ENCODE measurements around the gene MTCP1. TPM values are rescaled to one million over a fixed set of nuclear protein-coding genes. Genes with fewer than 3 reads are reported as not detected.
A peak's percentile ranks its signal among the peaks of the same experiment; 100 is the strongest.

Gene MTCP1
- total RNA-seq, 5 donors from 2014 or later (not counting 1 experiment from before 2014, with no cell fraction given): 11.9 to 24.0 (median 19.8) TPM

DNA sequence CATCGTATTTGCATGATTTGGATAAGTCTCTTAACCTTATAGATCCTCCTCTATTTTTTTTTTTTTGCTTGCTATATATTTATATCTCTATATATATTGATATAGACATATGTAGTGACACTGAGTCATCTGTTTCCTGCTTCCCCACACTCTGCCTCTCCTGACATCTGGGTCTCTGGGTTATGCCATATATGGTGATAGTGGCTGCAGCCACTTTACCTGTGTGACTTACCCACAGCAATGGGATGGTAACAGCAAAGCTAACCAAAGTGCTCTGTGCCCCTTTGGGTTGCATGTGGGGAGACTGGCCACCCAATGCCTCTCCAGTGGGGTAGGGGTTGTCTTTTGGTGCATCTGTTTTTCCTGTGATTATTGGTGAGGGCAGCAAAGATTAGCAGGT is 14.5 kb downstream of the MTCP1 start:
- Histone ChIP-seq H3K27ac (ENCODE audit: low read length) (peak overlapping the region; percentile 41), H3K4me3 (ENCODE audit: control insufficient read depth in 1 of 2, extremely low read depth in 1 of 2, low read length in 1 of 2) (no peak overlapping the region), H3K9me3 (no peaks in the 10 kb centered on the region), H3K36me3 (ENCODE audit: control insufficient read depth in 2 of 2, extremely low read depth in 1 of 2, insufficient read depth in 1 of 2, low read length in 1 of 2) (peaks cover 0 to 9% of the 10 kb centered on the region in 2 donors), H3K27me3 (replicated peaks in 1 of 2; ENCODE audit: control insufficient read depth in 2 of 2, extremely low read depth in 1 of 2, insufficient read depth in 2 of 2, low read length in 1 of 2) (no peaks in the 10 kb centered on the region), H3K4me1 (ENCODE audit: control insufficient read depth in 1 of 2, extremely low read depth in 1 of 2, insufficient read depth in 2 of 2, low read length in 2 of 2) (peaks cover 4 to 13% of the 10 kb centered on the region in 2 experiments)
- POLR2A ChIA-PET: no interaction called here
- Mint-ChIP-seq H3K36me3 (peaks cover 17% of the 10 kb centered on the region), H3K27ac (peak overlapping the region; percentile 65 to 68), H3K4me3 (peak overlapping the region in 1 of 3 donors; percentile 51), H3K4me1 (peaks cover 19 to 30% (median 20%) of the 10 kb centered on the region in 3 donors), H3K9me3 (no peaks in the 10 kb centered on the region), H3K27me3 (peaks cover 0 to 7% of the 10 kb centered on the region in 2 donors)
- ATAC-seq (replicated peaks in 1 of 4) (peak; percentile 52 to 76 (median 64)), DNase-seq (peak in 2 of 35 experiments; percentile 4 to 16)
- no CpG with 5 or more reads among the region's 1 CpG for whole genome bisulfite sequencing (ENCODE audit: insufficient coverage)
- CTCF ChIA-PET: interaction anchor here (0.5 to 1.4 kb wide), 9 partner anchors 8 to 140 kb away, joined by 3 to 9 read pairs (median 3); partner anchors contain the start of genes BRCC3 (in 1 of the 2) and FUNDC2 (in 1 of the 2)

GRCh38 chrX:155055494-155055893 is 15.4 kb downstream of the MTCP1 start:
- Mint-ChIP-seq H3K27me3 (peaks cover 0 to 8% of the 10 kb centered on the region in 2 donors), H3K9me3 (no peaks in the 10 kb centered on the region), H3K27ac (no peak overlapping the region), H3K4me1 (peaks cover 26 to 39% (median 30%) of the 10 kb centered on the region in 3 donors), H3K36me3 (peaks cover 21% of the 10 kb centered on the region), H3K4me3 (no peak overlapping the region)
- DNase-seq (no peak), ATAC-seq (replicated peaks in 1 of 4) (no peak)
- Histone ChIP-seq H3K4me1 (ENCODE audit: control insufficient read depth in 1 of 2, extremely low read depth in 1 of 2, insufficient read depth in 2 of 2, low read length in 2 of 2) (peaks cover 4 to 13% of the 10 kb centered on the region in 2 experiments), H3K27ac (ENCODE audit: low read length) (no peak overlapping the region), H3K27me3 (replicated peaks in 1 of 2; ENCODE audit: control insufficient read depth in 2 of 2, extremely low read depth in 1 of 2, insufficient read depth in 2 of 2, low read length in 1 of 2) (no peaks in the 10 kb centered on the region), H3K36me3 (ENCODE audit: control insufficient read depth in 2 of 2, extremely low read depth in 1 of 2, insufficient read depth in 1 of 2, low read length in 1 of 2) (peaks cover 0 to 6% of the 10 kb centered on the region in 2 donors), H3K9me3 (no peaks in the 10 kb centered on the region), H3K4me3 (ENCODE audit: control insufficient read depth in 1 of 2, extremely low read depth in 1 of 2, low read length in 1 of 2) (no peak overlapping the region)
- no CpG with 5 or more reads among the region's 3 CpGs for WGBS (ENCODE audit: insufficient coverage)
- POLR2A ChIA-PET: no interaction called here
- CTCF ChIA-PET: interaction anchor here in 1 of 2 donors (0.6 to 1.4 kb wide), 3 partner anchors 7 to 135 kb away, joined by 3 to 4 read pairs (median 3); partner anchors contain the start of gene FUNDC2

DNA sequence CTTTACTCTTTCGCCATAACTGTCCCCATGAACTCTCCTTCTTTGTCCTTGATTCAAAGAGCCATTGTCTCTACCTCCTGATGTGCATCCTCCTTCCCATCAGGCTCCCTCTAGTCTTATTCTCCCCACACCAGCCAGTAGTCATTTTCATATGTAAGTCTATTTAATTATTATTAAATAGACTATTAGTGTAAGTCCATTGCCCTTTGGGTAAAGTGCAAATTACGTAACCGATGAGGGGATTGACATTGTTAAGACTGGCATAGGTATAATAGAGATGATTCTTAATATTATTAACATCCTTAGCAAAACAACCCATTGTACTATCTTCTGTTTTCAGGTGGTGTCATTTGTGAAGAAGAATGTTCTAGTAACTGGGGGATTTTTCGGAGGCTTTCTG is 16.7 kb downstream of the MTCP1 start:
- Histone ChIP-seq H3K4me3 (ENCODE audit: control insufficient read depth in 1 of 2, extremely low read depth in 1 of 2, low read length in 1 of 2) (no peak overlapping the region), H3K36me3 (ENCODE audit: control insufficient read depth in 2 of 2, extremely low read depth in 1 of 2, insufficient read depth in 1 of 2, low read length in 1 of 2) (peaks cover 0 to 6% of the 10 kb centered on the region in 2 donors), H3K27me3 (replicated peaks in 1 of 2; ENCODE audit: control insufficient read depth in 2 of 2, extremely low read depth in 1 of 2, insufficient read depth in 2 of 2, low read length in 1 of 2) (no peaks in the 10 kb centered on the region), H3K9me3 (no peaks in the 10 kb centered on the region), H3K4me1 (ENCODE audit: control insufficient read depth in 1 of 2, extremely low read depth in 1 of 2, insufficient read depth in 2 of 2, low read length in 2 of 2) (peaks cover 4 to 13% of the 10 kb centered on the region in 2 experiments), H3K27ac (ENCODE audit: low read length) (no peak overlapping the region)
- DNase-seq (no peak), ATAC-seq (replicated peaks in 1 of 4) (no peak)
- Mint-ChIP-seq H3K9me3 (no peaks in the 10 kb centered on the region), H3K4me1 (peaks cover 32 to 50% (median 42%) of the 10 kb centered on the region in 3 donors), H3K27ac (no peak overlapping the region), H3K4me3 (no peak overlapping the region), H3K27me3 (peaks cover 0 to 8% of the 10 kb centered on the region in 2 donors), H3K36me3 (peaks cover 21% of the 10 kb centered on the region)
- WGBS (ENCODE audit: insufficient coverage): no CpG with 5 or more reads among the region's 4 CpGs
- CTCF ChIA-PET: no interaction called here
- POLR2A ChIA-PET: no interaction called here

DNA sequence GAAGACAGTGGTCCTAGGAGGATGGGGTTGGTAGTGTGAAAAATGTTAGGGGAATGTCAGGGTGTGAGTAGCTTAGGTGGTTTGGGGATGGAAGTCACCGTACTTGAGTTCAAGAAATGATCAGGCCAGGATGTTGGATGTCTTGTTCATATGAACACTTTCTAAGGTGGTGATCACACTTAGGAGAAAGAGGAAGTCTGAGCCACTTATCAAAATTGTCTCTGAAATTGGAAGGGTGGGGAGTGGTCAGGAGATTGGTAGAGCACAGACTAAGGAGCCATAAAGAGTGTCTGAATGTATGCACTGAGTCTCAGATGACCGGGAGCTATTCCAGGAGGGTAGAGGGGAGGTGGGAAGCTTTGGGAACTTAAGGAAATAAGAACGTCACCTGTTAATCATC is 17.3 kb downstream of the MTCP1 start:
- DNase-seq (no peak), ATAC-seq (replicated peaks in 1 of 4) (no peak)
- no peaks in the 10 kb centered on the region for H3K9me3 Mint-ChIP-seq
- Histone ChIP-seq H3K4me3 (ENCODE audit: control insufficient read depth in 1 of 2, extremely low read depth in 1 of 2, low read length in 1 of 2) (no peak overlapping the region), H3K27me3 (replicated peaks in 1 of 2; ENCODE audit: control insufficient read depth in 2 of 2, extremely low read depth in 1 of 2, insufficient read depth in 2 of 2, low read length in 1 of 2) (no peaks in the 10 kb centered on the region), H3K27ac (ENCODE audit: low read length) (no peak overlapping the region), H3K36me3 (ENCODE audit: control insufficient read depth in 2 of 2, extremely low read depth in 1 of 2, insufficient read depth in 1 of 2, low read length in 1 of 2) (peaks cover 0 to 6% of the 10 kb centered on the region in 2 donors), H3K4me1 (ENCODE audit: control insufficient read depth in 1 of 2, extremely low read depth in 1 of 2, insufficient read depth in 2 of 2, low read length in 2 of 2) (peaks cover 4 to 15% of the 10 kb centered on the region in 2 experiments), H3K9me3 (no peaks in the 10 kb centered on the region)
- CTCF ChIA-PET: no interaction called here
- H3K4me3 Mint-ChIP-seq: no peak overlapping the region
- POLR2A ChIA-PET: no interaction called here
- WGBS (ENCODE audit: insufficient coverage): 100% methylated on average over 2 of the region's 3 CpGs
- H3K4me1 Mint-ChIP-seq: peaks cover 38 to 56% (median 48%) of the 10 kb centered on the region in 3 donors
- H3K36me3 Mint-ChIP-seq: peaks cover 21% of the 10 kb centered on the region
- peak overlapping the region in 1 of 2 donors; percentile 9 for H3K27ac Mint-ChIP-seq
- H3K27me3 Mint-ChIP-seq: peaks cover 0 to 8% of the 10 kb centered on the region in 2 donors

DNA sequence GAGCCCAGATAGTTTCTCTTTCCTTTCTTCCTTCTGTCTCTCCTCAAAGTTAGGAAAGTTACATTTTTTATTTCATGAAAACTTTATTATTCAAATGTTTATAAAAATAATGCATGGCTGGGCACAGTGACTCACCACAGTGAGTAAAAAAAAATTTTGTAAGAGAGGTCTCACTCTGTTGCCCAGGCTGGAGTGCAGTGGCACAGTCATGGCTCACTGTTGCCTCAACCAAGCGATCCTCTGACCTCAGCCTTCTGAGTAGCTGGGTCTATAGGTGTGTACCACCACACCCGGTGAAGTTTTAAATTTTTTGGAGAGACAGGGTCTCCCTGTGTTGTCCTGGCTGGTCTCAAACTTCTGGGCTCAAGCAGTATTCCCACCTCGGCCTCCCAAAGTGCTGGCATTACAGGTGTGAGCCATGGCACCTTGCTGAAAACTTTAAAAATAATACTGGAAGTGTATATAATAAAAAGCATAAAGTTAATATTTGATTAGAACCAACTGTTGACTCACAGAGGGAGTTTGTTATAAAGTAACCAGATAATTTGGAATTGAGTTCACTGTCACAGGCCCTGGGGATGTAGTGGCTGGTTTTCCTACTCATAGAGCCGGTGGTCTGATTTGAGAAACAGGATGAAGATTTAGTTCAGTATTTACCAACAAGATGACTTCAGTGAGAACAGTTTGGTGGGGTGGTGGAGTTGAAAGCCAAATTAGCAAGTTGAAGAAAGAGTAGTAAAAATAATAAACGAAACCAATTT is 18.0 kb downstream of the MTCP1 start:
- DNase-seq: no peak
- no peaks in the 10 kb centered on the region for H3K9me3 ChIP-seq
- no peak overlapping the region for H3K27ac ChIP-seq (ENCODE audit: low read length)
- H3K36me3 ChIP-seq (ENCODE audit: control insufficient read depth in 2 of 2, extremely low read depth in 1 of 2, insufficient read depth in 1 of 2, low read length in 1 of 2): peaks cover 0 to 8% of the 10 kb centered on the region in 2 donors
- Mint-ChIP-seq H3K9me3 (no peaks in the 10 kb centered on the region), H3K4me1 (peaks cover 39 to 57% (median 49%) of the 10 kb centered on the region in 3 donors), H3K4me3 (no peak overlapping the region), H3K36me3 (peaks cover 21% of the 10 kb centered on the region), H3K27me3 (peaks cover 0 to 8% of the 10 kb centered on the region in 2 donors), H3K27ac (peak overlapping the region in 1 of 2 donors; percentile 36)
- CTCF ChIA-PET: interaction anchor here in 1 of 2 donors (1.0 kb wide), 1 partner anchor 23 kb away, joined by 3 read pairs; no protein-coding TSS in a partner anchor
- WGBS (ENCODE audit: insufficient coverage): no CpG with 5 or more reads among the region's 5 CpGs
- POLR2A ChIA-PET: no interaction called here
- peaks cover 4 to 15% of the 10 kb centered on the region in 2 experiments for H3K4me1 ChIP-seq (ENCODE audit: control insufficient read depth in 1 of 2, extremely low read depth in 1 of 2, insufficient read depth in 2 of 2, low read length in 2 of 2)
- no peaks in the 10 kb centered on the region for H3K27me3 ChIP-seq (replicated peaks in 1 of 2; ENCODE audit: control insufficient read depth in 2 of 2, extremely low read depth in 1 of 2, insufficient read depth in 2 of 2, low read length in 1 of 2)
- no peak for ATAC-seq (replicated peaks in 1 of 4)
- H3K4me3 ChIP-seq (ENCODE audit: control insufficient read depth in 1 of 2, extremely low read depth in 1 of 2, low read length in 1 of 2): no peak overlapping the region

DNA sequence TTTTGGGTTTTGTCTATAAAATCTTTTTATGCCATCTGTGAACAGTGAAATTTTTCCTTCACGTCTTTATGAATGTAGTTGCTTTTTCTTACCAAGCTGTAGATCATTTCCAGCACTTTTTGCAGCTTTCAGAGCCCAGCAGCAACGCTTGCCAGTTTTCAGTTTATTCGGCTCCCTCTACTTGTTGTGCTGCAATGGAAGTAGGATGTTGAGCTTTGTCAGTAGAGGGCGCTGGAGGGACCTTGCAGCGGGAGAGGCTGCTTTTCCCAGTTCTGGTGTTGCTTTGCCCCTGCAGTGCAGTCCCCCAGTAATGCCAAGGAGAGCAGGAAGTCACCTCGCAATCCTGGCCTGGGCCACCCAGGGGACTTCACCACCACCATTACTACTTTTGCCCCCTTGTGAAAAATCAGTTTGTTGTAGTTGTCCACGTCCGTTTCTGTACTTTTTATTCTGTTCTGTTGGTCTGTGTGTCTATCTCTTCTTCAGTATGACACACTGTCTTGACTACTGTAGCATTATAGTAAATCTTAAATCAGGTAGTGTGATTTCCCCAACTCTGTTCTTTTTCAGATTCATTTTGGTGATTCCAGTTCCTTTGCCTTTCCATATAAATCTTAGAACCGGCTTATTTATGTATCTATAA is 21.8 kb downstream of the MTCP1 start:
- ATAC-seq (replicated peaks in 1 of 4): peak in 3 of 4 experiments; percentile 45 to 77 (median 50)
- H3K4me3 Mint-ChIP-seq: no peak overlapping the region
- H3K27me3 ChIP-seq (replicated peaks in 1 of 2; ENCODE audit: control insufficient read depth in 2 of 2, extremely low read depth in 1 of 2, insufficient read depth in 2 of 2, low read length in 1 of 2): no peaks in the 10 kb centered on the region
- ChIA-PET POLR2A (no interaction called here), CTCF (interaction anchor here in 1 of 2 donors (0.6 to 1.6 kb wide), 4 partner anchors 8 to 22 kb away, joined by 3 to 6 read pairs (median 4); partner anchors contain the start of gene FUNDC2)
- no peaks in the 10 kb centered on the region for H3K9me3 Mint-ChIP-seq
- no CpG with 5 or more reads among the region's 9 CpGs for WGBS (ENCODE audit: insufficient coverage)
- peaks cover 0 to 2% of the 10 kb centered on the region in 2 experiments for H3K4me1 ChIP-seq (ENCODE audit: control insufficient read depth in 1 of 2, extremely low read depth in 1 of 2, insufficient read depth in 2 of 2, low read length in 2 of 2)
- peaks cover 0 to 18% of the 10 kb centered on the region in 2 donors for H3K27me3 Mint-ChIP-seq
- H3K4me3 ChIP-seq (ENCODE audit: control insufficient read depth in 1 of 2, extremely low read depth in 1 of 2, low read length in 1 of 2): no peak overlapping the region
- peaks cover 0 to 21% of the 10 kb centered on the region in 2 donors for H3K36me3 ChIP-seq (ENCODE audit: control insufficient read depth in 2 of 2, extremely low read depth in 1 of 2, insufficient read depth in 1 of 2, low read length in 1 of 2)
- H3K36me3 Mint-ChIP-seq: peaks cover 33% of the 10 kb centered on the region
- no peak overlapping the region for H3K27ac ChIP-seq (ENCODE audit: low read length)
- peak overlapping the region; percentile 56 to 73 for H3K27ac Mint-ChIP-seq
- peak in 29 of 35 experiments; percentile 6 to 68 (median 36) for DNase-seq
- no peaks in the 10 kb centered on the region for H3K9me3 ChIP-seq
- H3K4me1 Mint-ChIP-seq: peaks cover 26 to 45% (median 35%) of the 10 kb centered on the region in 3 donors

Data from T-cell (primary cell).